ENCODE measurements around the gene CNN2. TPM values are rescaled to one million over a fixed set of nuclear protein-coding genes. Genes with fewer than 3 reads are reported as not detected.
A peak's percentile ranks its signal among the peaks of the same experiment; 100 is the strongest.

The CNN2 gene
- total RNA-seq, 2 donors from 2014 or later = 47.8 to 48.5 TPM

DNA sequence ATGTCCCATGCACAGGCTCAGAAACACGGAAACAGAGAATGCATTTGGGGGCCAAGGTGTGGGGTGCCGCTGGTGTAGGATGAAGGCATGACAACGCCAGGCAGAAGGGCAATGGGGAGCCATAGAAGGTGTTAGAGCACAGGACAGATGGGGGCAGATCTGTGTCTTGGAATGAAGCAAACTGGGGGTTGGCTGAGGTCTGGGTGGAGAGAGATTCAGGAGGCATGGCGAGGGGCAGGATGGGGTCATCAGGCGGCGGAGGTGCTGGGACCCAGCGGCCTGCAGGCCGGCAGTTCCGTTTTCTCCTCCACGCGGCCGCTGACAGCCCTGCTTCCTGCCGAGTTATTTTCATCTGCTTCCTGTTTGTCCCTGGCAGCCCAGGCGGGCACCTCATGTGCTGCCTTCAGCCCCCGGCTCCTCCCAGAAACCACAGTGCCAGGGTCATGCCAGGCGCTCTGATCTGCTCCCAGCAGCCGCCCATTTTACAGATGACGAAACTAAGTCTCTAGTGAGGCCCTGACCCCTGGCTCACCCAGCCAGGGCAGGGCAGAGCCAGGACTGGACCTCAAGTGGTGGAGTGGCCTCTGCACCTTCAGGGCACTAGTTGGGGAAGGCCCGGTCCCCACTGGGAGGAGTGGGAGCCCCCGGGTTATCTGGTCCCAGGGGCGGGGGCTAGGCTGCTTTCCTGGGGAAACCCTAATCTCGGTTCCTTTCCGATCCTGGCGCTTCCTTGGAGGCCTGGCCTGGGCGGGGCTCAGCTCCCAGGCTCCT, 42.8 kb downstream of the CNN2 start:
- DNase-seq (ENCODE audit: low spot score) = peak; percentile 71
- Histone ChIP-seq H3K36me3 (no peaks in the 10 kb centered on the region), H3K27me3 (peaks cover 11 to 22% of the 10 kb centered on the region in 2 donors), H3K9me3 (no peaks in the 10 kb centered on the region), H3K4me1 (peaks cover 0 to 44% of the 10 kb centered on the region in 2 donors), H3K4me3 (peak overlapping the region in 1 of 2 donors; percentile 48), H3K27ac (peak overlapping the region in 1 of 2 donors; percentile 16)
- TF ChIP-seq, protein P1, sequence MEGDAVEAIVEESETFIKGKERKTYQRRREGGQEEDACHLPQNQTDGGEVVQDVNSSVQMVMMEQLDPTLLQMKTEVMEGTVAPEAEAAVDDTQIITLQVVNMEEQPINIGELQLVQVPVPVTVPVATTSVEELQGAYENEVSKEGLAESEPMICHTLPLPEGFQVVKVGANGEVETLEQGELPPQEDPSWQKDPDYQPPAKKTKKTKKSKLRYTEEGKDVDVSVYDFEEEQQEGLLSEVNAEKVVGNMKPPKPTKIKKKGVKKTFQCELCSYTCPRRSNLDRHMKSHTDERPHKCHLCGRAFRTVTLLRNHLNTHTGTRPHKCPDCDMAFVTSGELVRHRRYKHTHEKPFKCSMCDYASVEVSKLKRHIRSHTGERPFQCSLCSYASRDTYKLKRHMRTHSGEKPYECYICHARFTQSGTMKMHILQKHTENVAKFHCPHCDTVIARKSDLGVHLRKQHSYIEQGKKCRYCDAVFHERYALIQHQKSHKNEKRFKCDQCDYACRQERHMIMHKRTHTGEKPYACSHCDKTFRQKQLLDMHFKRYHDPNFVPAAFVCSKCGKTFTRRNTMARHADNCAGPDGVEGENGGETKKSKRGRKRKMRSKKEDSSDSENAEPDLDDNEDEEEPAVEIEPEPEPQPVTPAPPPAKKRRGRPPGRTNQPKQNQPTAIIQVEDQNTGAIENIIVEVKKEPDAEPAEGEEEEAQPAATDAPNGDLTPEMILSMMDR (IDR thresholded peaks at IDR 0.05) = no peak

DNA sequence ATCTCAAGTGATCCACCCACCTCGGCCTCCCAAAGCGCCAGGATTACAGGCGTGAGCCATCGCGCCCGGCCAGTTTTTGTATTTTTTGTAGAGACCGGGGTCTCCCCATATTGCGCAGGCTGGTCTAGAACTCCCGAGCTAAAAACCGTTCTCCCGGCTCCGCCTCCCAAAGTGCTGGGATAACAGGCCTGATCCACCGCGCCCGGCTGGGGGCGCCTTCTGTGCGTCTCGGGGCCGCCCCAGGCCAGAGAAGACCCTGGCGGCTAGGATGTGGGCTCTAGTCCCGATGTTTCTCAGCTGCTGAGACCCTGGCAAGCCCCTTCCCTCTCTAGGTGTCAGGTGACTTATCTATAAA, 44.1 kb downstream of the CNN2 start:
- no peaks in the 10 kb centered on the region for H3K36me3 ChIP-seq
- H3K4me3 ChIP-seq = no peak overlapping the region
- TF ChIP-seq, protein P1 (IDR thresholded peaks at IDR 0.05) = no peak
- H3K27me3 ChIP-seq = peaks cover 11 to 22% of the 10 kb centered on the region in 2 donors
- H3K4me1 ChIP-seq = peaks cover 0 to 33% of the 10 kb centered on the region in 2 donors
- no peak overlapping the region for H3K27ac ChIP-seq
- no peaks in the 10 kb centered on the region for H3K9me3 ChIP-seq
- DNase-seq (ENCODE audit: low spot score) = no peak

DNA sequence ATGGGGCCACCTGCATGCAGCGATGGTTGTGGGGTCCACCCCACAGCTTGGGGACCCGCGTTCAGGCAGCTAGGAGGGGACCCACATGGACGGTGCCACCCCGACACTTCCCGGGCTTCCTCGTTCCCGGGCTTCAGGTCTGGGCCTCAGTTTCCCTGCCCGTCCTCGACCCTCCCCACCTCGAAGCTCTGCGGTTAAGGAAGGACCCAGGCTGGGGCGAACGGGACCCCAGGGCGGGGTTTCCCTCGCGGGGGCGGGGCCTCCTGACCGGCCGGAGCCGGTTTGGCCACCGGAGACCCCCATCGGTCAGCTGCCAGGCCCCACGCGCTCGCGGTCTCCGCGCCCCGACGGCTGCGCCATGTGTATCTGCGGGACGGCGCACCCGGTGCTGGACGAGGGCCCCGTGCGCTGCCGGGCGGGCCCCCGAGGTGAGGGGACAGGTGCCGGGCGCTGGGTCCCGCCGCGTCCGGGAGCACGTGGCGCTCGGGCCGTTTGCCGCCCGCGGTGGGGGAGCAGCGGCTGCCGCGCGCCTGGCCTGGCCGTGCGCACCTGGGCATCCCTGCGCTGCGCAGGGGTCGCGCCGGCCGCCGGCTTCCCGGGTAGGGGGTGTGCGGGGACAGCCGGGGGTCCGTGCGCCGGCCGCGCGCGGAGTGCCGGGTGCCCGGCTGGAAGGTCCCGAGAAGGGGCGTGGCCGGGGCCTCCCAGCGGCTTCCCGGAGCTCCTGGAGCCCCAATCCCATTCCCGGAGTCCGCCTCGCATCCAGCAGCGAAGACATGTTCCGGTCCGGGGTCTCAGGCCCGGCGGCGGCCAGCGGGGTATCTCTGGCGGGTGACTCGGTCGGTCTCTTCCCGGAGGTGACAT, 44.8 kb downstream of the CNN2 start:
- Histone ChIP-seq H3K36me3 (no peaks in the 10 kb centered on the region), H3K27me3 (peaks cover 11 to 16% of the 10 kb centered on the region in 2 donors), H3K9me3 (no peaks in the 10 kb centered on the region), H3K4me1 (peaks cover 0 to 29% of the 10 kb centered on the region in 2 donors), H3K4me3 (peak overlapping the region in 1 of 2 donors; percentile 22), H3K27ac (no peak overlapping the region)
- DNase-seq (ENCODE audit: low spot score) = no peak
- TF ChIP-seq, protein P1 (IDR thresholded peaks at IDR 0.05) = no peak

DNA sequence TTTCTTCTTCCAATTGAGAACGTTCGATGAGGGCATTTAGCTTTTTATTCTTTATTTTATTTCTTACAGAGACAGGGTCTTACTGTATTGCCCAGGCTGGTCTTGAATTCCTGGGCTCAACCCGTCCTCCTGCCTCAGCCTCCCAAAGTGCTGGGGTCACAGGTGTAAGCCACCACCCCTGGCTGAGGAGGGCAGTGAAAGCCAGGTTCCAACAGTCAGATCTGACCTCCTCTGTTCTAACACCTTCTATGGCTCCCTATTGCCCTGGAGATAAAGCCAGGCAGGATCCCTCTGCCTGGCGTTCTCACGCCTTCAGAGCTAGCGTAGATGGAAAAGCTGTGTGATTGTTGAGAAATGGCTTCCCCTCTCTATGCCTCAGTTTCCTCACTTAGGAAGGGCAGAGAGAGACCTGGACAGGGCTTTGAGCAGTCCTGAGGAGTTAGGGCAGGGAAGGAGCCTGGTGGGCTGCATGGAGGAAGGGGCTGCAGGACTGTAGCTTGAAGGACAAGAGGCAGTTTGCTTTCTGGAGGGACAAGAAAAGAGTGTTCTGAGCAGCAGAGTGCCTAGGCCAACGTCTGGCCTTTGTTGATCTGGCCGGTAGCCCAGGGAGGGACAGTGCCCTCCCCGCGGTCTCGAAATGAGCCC, 46.1 kb downstream of the CNN2 start:
- peaks cover 5 to 6% of the 10 kb centered on the region in 2 donors for H3K27me3 ChIP-seq
- no peak overlapping the region for H3K4me3 ChIP-seq
- H3K27ac ChIP-seq = no peak overlapping the region
- H3K4me1 ChIP-seq = peaks cover 0 to 16% of the 10 kb centered on the region in 2 donors
- TF ChIP-seq, protein P1 (IDR thresholded peaks at IDR 0.05) = no peak
- H3K9me3 ChIP-seq = no peaks in the 10 kb centered on the region
- no peak for DNase-seq (ENCODE audit: low spot score)
- no peaks in the 10 kb centered on the region for H3K36me3 ChIP-seq

DNA sequence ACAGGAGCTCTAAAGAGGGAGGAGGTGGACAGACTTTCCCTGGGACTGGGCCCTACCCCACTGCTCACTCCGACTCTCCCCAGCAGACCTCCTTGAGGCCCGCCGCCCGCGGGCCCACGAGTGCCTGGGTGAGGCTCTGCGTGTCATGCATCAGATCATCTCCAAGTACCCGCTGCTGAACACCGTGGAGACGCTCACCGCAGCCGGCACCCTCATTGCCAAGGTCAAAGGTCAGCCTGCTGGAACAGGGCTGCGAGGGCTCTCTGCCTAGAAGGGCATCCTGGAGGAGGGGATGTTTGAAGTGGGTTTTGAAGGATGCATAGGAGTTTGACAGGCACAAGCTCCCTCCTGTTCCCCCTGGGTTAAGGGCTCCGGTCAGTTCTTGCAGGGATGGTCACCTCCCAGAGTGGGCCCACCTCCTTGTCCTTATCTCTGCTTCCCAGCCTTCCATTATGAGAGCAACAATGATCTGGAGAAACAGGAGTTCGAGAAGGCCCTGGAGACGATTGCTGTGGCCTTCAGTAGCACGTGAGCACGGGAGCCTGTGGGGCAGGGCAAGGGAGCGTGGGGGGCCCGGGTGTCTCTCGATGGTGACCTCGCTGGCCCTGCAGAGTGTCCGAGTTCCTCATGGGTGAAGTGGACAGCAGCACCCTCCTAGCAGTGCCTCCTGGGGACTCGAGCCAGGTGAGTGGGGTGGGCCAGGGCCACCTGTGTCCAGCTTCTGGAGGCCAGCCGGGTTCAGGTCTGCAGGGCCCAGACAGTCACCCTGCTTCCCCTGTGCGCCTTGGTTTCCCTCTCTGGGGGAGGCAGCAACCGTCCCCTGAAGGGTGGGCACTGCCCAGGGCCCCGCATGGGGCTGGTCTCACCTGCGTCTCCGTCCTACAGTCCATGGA, 46.9 kb downstream of the CNN2 start:
- H3K9me3 ChIP-seq = no peaks in the 10 kb centered on the region
- H3K4me1 ChIP-seq = peaks cover 0 to 14% of the 10 kb centered on the region in 2 donors
- H3K27ac ChIP-seq = no peak overlapping the region
- H3K36me3 ChIP-seq = no peaks in the 10 kb centered on the region
- TF ChIP-seq, protein P1 (IDR thresholded peaks at IDR 0.05) = no peak
- DNase-seq (ENCODE audit: low spot score) = no peak
- H3K27me3 ChIP-seq = peaks cover 4 to 5% of the 10 kb centered on the region in 2 donors
- no peak overlapping the region for H3K4me3 ChIP-seq

Measured in right atrium auricular region (tissue), 2 donors.